GM18858 (cell line): ENCODE data around the gene NT5C.
"Not testable (repeated sequence)": the region's sequence is repeated elsewhere in the genome, so short reads cannot be mapped to it uniquely, and the experiment has no call there.

ENCODE experiments used
- ATAC-seq: cut with Tn5 transposase; IDR thresholded peaks from one replicate; pipeline ENCODE4 v1.9.1; 2021; ENCODE audit not compliant: unreplicated experiment

NT5C gene

GRCh38 chr17:75144816-75145512, 13.4 kb upstream of the NT5C start:
- ATAC-seq: no peak

GRCh38 chr17:75142236-75142971, 10.9 kb upstream of the NT5C start:
- ATAC-seq: no peak

GRCh38 chr17:75138519-75138918, 7.0 kb upstream of the NT5C start:
- no peak for ATAC-seq

- ATAC-seq: not testable (repeated sequence)
Observed at GRCh38 chr17:75137762-75138161, 6.2 kb upstream of the NT5C start.

GRCh38 chr17:75135946-75136345, 4.4 kb upstream of the NT5C start:
- no peak for ATAC-seq

GRCh38 chr17:75135452-75135851, 3.9 kb upstream of the NT5C start:
- no peak for ATAC-seq

- ATAC-seq: not testable (repeated sequence)
Observed at GRCh38 chr17:75133607-75134347, 2.2 kb upstream of the NT5C start.

GRCh38 chr17:75133001-75133400, 1.5 kb upstream of the NT5C start:
- no peak for ATAC-seq

GRCh38 chr17:75132018-75133000, 767 bp upstream of the NT5C start:
- ATAC-seq: not testable (repeated sequence)

GRCh38 chr17:75130632-75131277, 787 bp downstream of the NT5C start:
- no peak for ATAC-seq

- ATAC-seq: no peak
Observed at GRCh38 chr17:75130059-75130631, 1.4 kb downstream of the NT5C start.

- ATAC-seq: no peak
Observed at GRCh38 chr17:75129576-75129975, 2.0 kb downstream of the NT5C start.

GRCh38 chr17:75128694-75129505, 2.6 kb downstream of the NT5C start:
- ATAC-seq: no peak

- not testable (repeated sequence) for ATAC-seq
Observed at GRCh38 chr17:75127936-75128335, 3.6 kb downstream of the NT5C start.

GRCh38 chr17:75126954-75127353, 4.6 kb downstream of the NT5C start:
- no peak for ATAC-seq

GRCh38 chr17:75125984-75126383, 5.6 kb downstream of the NT5C start:
- no peak for ATAC-seq

- ATAC-seq: no peak
Observed at GRCh38 chr17:75124819-75125162, 6.8 kb downstream of the NT5C start.

- no peak for ATAC-seq
Observed at GRCh38 chr17:75124041-75124818, 7.3 kb downstream of the NT5C start.
